Measurements from ENCODE around the gene VPS8.
"Not testable (repeated sequence)": the region's sequence is repeated elsewhere in the genome, so short reads cannot be mapped to it uniquely, and the experiment has no call there.

The VPS8 gene

GRCh38 chr3:184953401-184953800 is 141.4 kb downstream of the VPS8 start:
- Histone ChIP-seq H3K27ac (no peak overlapping the region), H3K4me3 (no peak overlapping the region)

GRCh38 chr3:184954251-184954650 is 142.3 kb downstream of the VPS8 start:
- Histone ChIP-seq H3K27ac (no peak overlapping the region), H3K4me3 (no peak overlapping the region)

- not testable (repeated sequence) for H3K27ac ChIP-seq, H3K4me3 ChIP-seq
Measured at GRCh38 chr3:184954851-184955250, 142.9 kb downstream of the VPS8 start.

DNA sequence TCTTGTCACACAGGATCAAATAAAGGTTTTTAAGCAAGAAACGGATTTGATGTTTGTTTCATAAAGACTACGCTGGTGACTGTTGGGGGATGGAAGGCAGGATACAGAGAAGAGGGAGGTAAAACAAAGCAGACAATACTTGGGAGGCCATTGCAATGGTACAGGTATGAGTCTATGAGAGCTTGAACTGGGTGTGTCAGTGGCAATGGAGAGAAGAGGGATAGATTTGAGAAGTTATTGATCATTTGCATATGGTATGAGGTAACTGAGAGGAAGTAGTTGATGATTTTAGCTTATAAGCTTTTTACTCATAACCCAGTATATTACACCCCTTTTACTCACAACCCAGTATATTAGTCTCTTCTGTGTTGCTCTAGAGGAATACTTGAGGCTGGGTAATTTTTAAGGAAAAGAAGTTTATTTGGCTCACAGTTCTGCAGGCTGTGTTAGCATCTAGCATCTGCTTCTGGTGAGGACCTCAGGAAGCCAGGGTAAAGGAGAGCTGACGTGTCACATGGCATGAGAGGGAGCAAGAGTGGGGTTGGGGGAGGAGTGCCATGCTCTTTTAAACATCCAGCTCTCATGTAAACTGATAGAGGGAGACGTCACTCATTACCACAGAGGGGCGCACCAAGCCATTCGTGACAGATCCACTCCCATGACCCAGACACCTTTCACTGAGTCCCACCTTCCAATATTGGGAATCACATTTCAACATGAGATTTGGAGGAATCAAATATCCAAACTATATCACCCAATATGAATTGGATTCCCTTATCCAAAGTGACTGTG is 153.9 kb downstream of the VPS8 start:
- Histone ChIP-seq H3K27ac (no peak overlapping the region), H3K4me3 (no peak overlapping the region)

- Histone ChIP-seq H3K27ac (no peak overlapping the region), H3K4me3 (no peak overlapping the region)
Measured at GRCh38 chr3:184968115-184968514, 156.1 kb downstream of the VPS8 start.

DNA sequence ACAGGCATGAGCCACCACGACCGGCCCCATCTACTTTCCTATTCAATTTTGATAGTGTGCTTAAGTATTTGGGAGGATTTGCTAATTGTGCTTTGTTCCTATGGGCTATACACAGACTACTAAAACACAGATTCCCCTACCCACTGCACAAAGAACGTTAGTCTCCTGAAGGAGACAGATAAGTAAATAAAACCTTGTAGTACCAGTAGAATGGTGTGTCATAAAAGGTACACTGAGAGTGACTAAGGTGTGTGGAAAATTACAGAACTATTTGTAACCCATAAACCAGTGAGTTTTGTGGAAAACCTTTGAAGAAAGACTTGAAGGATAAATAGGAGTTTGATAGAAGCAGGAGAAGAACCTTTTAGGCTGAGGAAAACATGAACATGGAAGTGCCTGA is 158.2 kb downstream of the VPS8 start:
- Histone ChIP-seq H3K4me3 (no peak overlapping the region), H3K27ac (no peak overlapping the region)

- H3K4me3 ChIP-seq = no peak overlapping the region
- no peak overlapping the region for H3K27ac ChIP-seq
Measured at GRCh38 chr3:184977796-184978195, 165.8 kb downstream of the VPS8 start.

- Histone ChIP-seq H3K27ac (no peak overlapping the region), H3K4me3 (no peak overlapping the region)
Measured at GRCh38 chr3:184981071-184981470, 169.1 kb downstream of the VPS8 start.

GRCh38 chr3:184982076-184982475 is 170.1 kb downstream of the VPS8 start:
- H3K27ac ChIP-seq = no peak overlapping the region

DNA sequence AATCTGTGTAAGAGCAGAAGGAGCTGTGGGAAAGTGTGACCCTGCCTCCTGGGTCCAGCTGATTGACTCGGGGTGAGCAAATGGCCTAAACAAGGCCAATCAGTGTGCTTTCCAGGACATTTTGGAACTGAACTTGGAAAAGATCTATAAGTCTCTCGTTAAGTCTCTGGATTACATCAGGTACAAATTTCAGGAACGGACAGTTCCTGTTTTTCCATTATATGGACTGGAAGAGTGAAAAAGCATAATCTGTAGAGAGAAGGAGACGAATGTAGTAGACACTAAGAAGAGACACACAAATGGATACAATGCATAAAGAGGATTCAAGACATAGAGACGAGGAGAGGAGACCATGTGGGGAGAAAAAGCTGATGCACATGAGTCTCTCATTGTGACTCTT is 173.6 kb downstream of the VPS8 start:
- no peak overlapping the region for H3K27ac ChIP-seq
- no peak overlapping the region for H3K4me3 ChIP-seq

More at GRCh38 chr3:184982076-184982475, 170.1 kb downstream of the VPS8 start:
- no peak overlapping the region for H3K4me3 ChIP-seq

DNA sequence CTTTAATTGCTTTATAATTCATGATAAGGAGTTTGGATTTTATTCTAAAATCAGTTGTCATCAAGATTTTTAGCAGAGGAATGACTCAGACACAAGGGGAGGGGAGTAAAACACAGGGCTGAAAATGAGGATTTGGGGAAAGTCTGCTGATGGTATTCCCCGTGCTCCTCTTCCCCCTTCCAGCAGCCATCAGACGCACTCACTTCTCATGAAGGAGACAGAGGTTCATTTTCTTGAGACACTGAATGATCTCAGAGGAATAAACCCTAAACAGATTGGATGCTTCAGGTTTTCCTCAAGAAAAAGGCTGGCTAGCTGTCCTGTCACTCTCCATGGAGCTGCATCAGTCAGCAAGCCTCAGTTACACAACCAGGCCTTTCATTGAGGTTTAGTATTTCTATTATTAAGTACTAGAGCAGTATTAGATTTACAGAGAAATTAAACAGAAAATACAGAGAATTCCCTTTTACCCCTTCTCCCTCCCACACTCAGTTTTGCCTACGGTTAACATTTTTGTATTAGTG is 174.5 kb downstream of the VPS8 start:
- Histone ChIP-seq H3K4me3 (no peak overlapping the region), H3K27ac (no peak overlapping the region)

GRCh38 chr3:184993394-184993793 is 181.4 kb downstream of the VPS8 start:
- Histone ChIP-seq H3K4me3 (no peak overlapping the region), H3K27ac (no peak overlapping the region)

GRCh38 chr3:185003876-185004275 is 191.9 kb downstream of the VPS8 start:
- not testable (repeated sequence) for H3K27ac ChIP-seq, H3K4me3 ChIP-seq

GRCh38 chr3:185009650-185010049 is 197.7 kb downstream of the VPS8 start:
- Histone ChIP-seq H3K4me3 (no peak overlapping the region), H3K27ac (no peak overlapping the region)

DNA sequence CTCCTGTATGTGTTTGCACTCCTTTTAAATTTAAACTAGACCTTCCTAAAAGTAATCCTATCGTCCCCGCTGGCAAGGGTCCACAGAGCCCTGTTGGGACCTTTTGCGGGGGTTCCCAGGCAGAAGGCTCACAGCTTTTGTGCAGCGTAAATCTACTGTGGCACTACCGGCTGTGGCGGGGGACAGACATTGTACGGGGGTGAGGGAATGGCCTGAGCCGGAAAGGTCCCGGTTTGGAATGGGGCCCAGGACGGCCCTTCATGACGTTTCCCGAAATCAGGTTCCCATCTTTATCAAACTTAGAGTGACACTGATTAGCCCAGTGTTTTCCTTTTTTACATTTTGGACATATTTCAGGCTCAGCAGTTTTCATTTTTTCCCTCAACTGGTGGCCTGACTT is 205.6 kb downstream of the VPS8 start:
- peak overlapping the region in 1 of 21 experiments; percentile 15 for H3K27ac ChIP-seq
- not testable (repeated sequence) for H3K4me3 ChIP-seq

- peak overlapping the region in 1 of 21 experiments; percentile 15 for H3K27ac ChIP-seq
Measured at GRCh38 chr3:185017996-185018395, 206.0 kb downstream of the VPS8 start.

GRCh38 chr3:185021256-185021655 is 209.3 kb downstream of the VPS8 start:
- H3K4me3 ChIP-seq = no peak overlapping the region
- peak overlapping the region in 1 of 21 experiments; percentile 12 for H3K27ac ChIP-seq

More at GRCh38 chr3:185017996-185018395, 206.0 kb downstream of the VPS8 start:
- H3K4me3 ChIP-seq = not testable (repeated sequence)

DNA sequence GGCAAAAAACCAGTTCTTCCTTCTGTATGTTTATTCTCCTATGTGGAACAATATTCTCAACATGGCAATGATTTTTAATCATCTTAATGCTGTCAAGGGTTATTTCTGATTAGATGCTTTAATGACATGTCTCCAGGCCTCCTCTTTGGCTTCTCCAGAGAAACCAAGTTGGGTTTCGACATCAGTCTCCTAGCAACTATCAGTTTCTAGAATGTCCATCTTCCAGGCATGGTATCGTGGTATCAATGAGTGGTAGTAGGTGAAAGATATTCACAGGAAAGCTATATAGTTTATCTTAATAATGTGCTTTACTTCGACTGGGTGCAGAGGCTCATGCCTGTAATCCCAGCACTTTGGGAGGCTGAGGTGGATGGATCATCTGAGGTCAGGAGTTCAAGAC is 212.4 kb downstream of the VPS8 start:
- no peak overlapping the region for H3K4me3 ChIP-seq

GRCh38 chr3:185024966-185025365 is 213.0 kb downstream of the VPS8 start:
- Histone ChIP-seq H3K27ac (no peak overlapping the region), H3K4me3 (no peak overlapping the region)

More for the DNA sequence above, 212.4 kb downstream of the VPS8 start:
- no peak overlapping the region for H3K27ac ChIP-seq

DNA sequence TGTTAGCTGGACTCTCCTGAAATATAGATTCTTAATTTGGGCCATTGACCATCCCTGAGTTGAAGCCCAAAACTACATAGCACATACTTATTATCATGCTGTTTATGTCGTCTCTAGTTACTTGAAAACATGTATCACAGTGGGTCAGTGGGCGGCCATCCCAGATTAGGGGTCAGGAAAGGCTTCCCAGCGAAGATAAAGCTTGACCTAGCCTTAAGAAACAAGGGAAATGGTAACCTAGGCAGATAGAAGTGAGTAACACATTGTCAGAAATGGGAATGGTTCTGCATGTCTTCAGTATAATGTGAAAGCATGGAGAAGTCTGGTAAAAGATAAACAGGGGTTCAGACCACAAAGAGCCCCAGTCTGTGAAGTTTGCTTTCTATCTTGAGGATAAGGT is 216.2 kb downstream of the VPS8 start:
- Histone ChIP-seq H3K4me3 (no peak overlapping the region), H3K27ac (no peak overlapping the region)

GRCh38 chr3:185029086-185029485 is 217.1 kb downstream of the VPS8 start:
- Histone ChIP-seq H3K27ac (no peak overlapping the region), H3K4me3 (no peak overlapping the region)

GRCh38 chr3:185030399-185030798 is 218.4 kb downstream of the VPS8 start:
- Histone ChIP-seq H3K4me3 (no peak overlapping the region), H3K27ac (no peak overlapping the region)

All from skin epidermis (tissue), 12 donors.